ENCODE data around the gene TPRA1.

DNA sequence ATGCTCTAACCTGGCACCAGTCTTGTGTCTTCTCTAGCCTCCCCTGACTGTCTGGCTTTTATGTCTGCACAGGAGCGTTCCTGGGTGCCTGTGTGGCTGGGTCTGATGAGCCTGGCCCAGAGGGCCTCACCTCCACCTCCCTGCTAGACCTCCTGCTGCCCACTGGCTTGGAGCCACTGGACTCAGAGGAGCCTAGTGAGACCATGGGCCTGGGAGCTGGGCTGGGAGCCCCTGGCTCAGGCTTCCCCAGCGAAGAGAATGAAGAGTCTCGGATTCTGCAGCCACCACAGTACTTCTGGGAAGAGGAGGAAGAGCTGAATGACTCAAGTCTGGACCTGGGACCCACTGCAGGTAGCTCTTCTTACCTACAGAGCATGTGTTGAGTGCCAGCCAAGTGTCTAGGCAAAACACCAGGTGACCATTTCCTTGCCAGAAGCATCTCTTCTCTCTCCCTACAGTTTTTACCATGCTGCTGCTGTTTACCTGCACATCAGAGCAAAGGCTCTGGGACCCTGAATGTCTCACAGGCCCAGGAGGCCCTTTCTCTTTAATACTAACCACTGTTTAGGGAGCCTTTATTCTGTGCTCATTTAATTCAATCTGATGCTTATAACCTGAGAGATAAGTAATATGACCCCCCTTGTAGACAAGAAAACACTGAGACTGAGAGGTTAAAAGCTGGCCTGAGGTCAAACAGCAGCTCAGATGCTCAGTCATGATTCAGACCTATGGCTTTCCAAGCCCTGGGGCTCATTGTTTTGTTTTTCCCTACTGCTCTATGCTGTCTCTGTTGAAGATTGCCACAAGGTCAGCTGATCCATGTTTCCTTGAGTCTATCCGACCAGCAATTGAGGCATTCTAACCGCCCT, 48.9 kb upstream of the TPRA1 start:
- TF ChIP-seq POLR2AphosphoS5 (IDR thresholded peaks at IDR 0.05; ENCODE audit: low read depth, low read length), result no peak
- no peak for TF ChIP-seq TAF1 (IDR thresholded peaks at IDR 0.05; ENCODE audit: low read depth, low read length)
- no peak for TF ChIP-seq POLR2A (IDR thresholded peaks at IDR 0.05; ENCODE audit: low read depth, low read length)
- no peak for TF ChIP-seq POU2F2 (IDR thresholded peaks at IDR 0.05; ENCODE audit: low read depth, low read length)

Measured in GM12891 (cell line).